UCSD-AML1 (cell line): Measurements from ENCODE around the gene SASH3.
"Not testable (repeated sequence)": the region's sequence is repeated elsewhere in the genome, so short reads cannot be mapped to it uniquely, and the experiment has no call there.

Experiments used
- DNase-seq: peaks from one replicate; lab custom pipeline; 2025; ENCODE audit not compliant: unreplicated experiment; lab: John Stamatoyannopoulos, UW

SASH3 gene

GRCh38 chrX:129779747-129780146 is at the start of gene SASH3:
TSS of gene SASH3 (plus strand) at chrX:129779949. CDS start at chrX:129780098, 149 bp downstream.
- peak; percentile 67 for DNase-seq

GRCh38 chrX:129731228-129731627 is 48.5 kb upstream of the SASH3 start:
- DNase-seq: no peak

- no peak for DNase-seq
These were observed 46.9 kb upstream of the SASH3 start for GRCh38 chrX:129732857-129733256.

- no peak for DNase-seq
These were observed 46.4 kb upstream of the SASH3 start for GRCh38 chrX:129733335-129733734.

- no peak for DNase-seq
These were observed 43.3 kb upstream of the SASH3 start for GRCh38 chrX:129736491-129736890.

- no peak for DNase-seq
These were observed 41.8 kb upstream of the SASH3 start for GRCh38 chrX:129737916-129738315.

- DNase-seq: no peak
These were observed 41.1 kb upstream of the SASH3 start, which contains the start of gene XPNPEP2 for GRCh38 chrX:129738466-129739308. TSS of gene XPNPEP2 (plus strand) at chrX:129738979. CDS start at chrX:129739214, 235 bp downstream.

- DNase-seq: no peak
These were observed 40.2 kb upstream of the SASH3 start for GRCh38 chrX:129739578-129739977.

- no peak for DNase-seq
These were observed 37.6 kb upstream of the SASH3 start for GRCh38 chrX:129741880-129742758.

GRCh38 chrX:129742759-129743152 is 37.0 kb upstream of the SASH3 start:
- DNase-seq: not testable (repeated sequence)

GRCh38 chrX:129743821-129744220 is 35.9 kb upstream of the SASH3 start:
- DNase-seq: no peak

GRCh38 chrX:129744861-129745321 is 34.9 kb upstream of the SASH3 start:
- no peak for DNase-seq

- no peak for DNase-seq
These were observed 32.9 kb upstream of the SASH3 start for GRCh38 chrX:129746557-129747470.

GRCh38 chrX:129747533-129747932 is 32.2 kb upstream of the SASH3 start:
- DNase-seq: no peak

GRCh38 chrX:129748305-129748704 is 31.4 kb upstream of the SASH3 start:
- DNase-seq: no peak

- DNase-seq: no peak
These were observed 30.7 kb upstream of the SASH3 start for GRCh38 chrX:129749069-129749468.

GRCh38 chrX:129750971-129751370 is 28.8 kb upstream of the SASH3 start:
- no peak for DNase-seq

- DNase-seq: no peak
These were observed 25.4 kb upstream of the SASH3 start for GRCh38 chrX:129754056-129755024.
